Fibroblast of upper back skin (primary cell): Measurements from ENCODE around the gene SIGLEC9.

Experiments used
- DNase-seq: peaks from one replicate; pipeline ENCODE4 v3.0.0-alpha.2; 2013

Gene SIGLEC9

DNA sequence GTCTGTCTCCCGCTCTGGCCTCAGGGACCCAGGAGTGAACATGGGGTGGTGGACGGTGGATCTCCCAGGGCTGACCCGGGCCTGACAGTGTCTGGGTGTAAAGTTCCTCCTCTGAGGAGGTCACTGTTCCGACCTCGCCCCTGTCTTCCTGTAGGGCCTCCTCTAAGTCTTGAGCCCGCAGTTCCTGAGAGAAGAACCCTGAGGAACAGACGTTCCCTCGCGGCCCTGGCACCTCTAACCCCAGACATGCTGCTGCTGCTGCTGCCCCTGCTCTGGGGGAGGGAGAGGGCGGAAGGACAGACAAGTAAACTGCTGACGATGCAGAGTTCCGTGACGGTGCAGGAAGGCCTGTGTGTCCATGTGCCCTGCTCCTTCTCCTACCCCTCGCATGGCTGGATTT lies at the start of gene SIGLEC9:
SIGLEC9 (plus strand) TSS at position 178 of the 400 bp plus-strand sequence; CDS start at position 247, 69 bp downstream.
- DNase-seq: no peak

DNA sequence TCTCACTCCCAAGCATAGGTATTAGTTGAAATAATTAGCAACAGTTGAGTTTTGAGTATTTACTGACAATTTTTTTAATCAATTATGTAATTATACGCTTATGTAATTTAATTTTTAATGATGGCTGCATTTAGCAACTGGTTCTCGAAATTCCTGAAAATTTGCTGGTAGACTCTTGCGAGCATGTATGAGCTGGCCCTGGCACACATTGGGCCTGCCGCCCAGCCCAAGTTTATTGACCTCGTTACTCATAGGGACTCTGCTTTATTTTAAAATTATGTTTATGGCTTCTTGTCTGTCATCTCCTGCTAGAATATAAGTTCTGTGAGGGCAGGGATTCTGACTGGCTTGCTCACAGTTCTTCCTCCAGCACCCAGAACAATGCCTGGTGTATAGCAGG lies 48.7 kb upstream of the SIGLEC9 start:
- no peak for DNase-seq

DNA sequence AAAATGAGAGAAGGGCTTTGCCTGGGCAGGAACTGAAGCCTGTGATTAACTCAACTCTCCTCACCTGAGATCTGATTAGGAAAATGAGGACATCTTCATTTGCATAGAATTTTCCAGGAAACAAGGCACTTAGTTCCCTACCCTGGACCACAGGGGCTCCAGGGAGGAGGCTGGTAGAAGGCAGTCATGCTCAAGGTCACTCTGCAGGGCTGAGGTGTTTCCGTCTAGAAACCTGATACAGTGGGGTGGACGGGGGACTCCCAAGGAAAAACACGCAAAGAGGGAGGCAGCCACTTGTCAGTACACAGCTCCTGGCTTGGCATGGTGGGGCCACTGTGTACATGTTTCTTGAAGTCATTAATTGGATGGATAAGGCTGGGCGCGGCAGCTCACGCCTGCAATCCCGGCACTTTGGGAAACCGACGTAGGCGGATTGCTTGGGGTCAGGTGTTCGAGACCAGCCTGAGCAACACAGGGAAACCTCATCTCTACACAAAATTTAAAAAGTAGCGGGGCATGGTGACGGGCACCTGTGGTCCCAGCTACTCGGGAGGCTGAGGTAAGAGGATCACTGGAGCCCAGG lies 48.0 kb upstream of the SIGLEC9 start:
- no peak for DNase-seq

DNA sequence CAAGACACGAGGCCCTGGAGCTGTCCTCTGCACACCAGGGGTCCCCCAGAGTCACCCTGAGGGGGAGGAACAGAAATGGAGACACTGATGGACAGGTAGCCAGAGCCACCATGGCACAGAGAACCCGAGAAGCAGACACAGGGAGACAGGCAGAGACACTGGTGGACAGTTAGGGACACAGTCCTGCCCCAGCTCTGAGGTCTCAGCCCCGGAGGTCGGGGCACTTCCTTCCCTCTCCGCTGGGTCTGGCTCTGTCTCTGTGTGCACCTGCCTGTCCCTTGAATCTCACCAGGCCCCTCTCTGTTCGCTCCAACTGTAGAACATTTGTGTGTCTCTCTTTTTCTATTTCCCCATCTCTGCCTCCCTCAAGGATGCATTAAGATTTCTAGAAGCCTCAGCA lies 46.6 kb upstream of the SIGLEC9 start:
- DNase-seq: no peak

DNA sequence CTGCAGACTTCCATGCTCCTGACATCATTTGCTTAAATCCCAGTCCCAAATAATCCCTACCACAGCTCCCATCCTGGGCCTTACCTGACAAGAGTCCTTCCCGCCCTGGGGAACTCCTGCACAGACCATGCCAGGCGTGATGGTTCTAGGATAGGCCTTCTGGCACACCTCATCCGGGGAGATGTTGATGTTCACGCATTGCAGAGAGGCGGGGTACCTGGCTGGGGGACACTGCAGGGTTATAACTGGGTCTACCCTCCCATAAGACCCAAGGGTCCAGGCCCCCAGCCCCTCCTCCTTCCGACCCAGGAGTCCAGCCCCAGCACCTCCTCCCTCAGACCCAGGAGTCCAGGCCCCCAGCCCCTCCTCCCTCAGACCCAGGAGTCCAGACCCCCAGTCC lies 46.0 kb upstream of the SIGLEC9 start:
- no peak for DNase-seq

DNA sequence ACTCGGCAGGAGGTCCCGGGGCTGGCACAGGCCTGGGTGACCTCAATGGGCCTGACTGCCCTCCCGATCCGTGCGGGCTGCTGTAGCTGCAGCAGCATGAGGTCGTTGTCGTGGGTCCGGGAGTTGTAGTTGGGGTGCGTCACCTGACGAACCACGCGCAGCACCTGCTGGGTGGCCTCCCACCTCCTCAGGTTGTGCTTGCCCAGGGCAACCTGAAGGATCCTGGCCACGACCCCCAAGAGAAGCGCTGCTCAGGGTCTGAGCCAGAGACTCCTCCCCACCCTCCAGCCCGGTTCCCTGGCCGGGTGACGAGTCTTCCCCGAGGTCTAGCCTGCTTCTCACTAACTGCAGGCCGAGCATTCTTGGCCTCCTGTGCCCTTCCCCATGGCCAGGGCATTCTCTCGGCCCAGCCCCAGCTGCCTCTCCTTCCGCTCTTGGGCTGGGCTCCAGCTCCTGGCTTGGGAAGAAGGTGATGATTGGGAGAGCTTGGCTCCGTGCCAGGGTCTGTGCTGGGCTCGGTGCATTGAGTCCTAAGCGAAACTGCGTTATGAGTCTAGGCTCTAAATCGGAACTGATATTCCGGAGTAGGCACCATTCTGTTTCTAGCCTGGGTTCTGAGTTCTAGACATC lies 45.1 kb upstream of the SIGLEC9 start:
- no peak for DNase-seq

DNA sequence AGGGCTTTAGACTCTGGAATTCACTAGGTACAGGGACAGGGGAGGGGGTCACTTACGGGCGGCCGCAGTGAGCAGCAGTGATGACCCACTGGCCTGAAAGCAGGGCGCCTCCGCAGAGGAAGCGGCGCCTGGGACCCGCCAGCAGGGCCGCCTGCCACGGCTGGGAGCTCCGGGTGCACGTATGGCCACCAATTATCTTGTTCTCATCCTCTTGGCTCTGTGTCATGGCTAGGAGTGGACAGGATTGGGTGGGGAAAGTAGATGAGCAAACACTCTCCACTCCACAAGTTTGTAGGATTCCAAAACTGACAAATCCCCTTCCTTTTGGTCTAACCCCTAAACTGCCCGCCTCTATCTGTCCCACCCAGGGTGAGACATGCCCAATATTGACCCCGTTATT lies 43.2 kb upstream of the SIGLEC9 start:
- DNase-seq: no peak

DNA sequence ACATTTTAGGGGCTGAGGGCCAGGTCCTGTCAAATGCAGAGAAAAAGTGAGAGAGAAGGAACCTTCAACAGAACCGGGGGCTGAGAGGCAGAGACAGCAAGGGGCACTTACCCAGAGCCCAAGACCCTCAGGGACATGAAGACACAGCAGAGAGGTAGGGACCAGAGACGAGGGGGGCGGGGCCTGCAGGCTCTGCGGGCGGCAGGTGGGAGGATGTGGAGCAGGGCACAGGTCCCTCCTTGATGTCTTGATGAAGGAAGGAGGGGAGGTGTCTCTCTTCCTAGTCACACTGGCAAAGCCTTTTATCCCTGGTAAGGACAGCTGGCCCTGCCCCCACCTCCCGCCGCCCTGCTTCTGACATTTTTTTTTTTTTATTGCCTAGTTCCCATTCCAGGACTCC lies 42.1 kb upstream of the SIGLEC9 start, which contains the start of gene KLK14:
KLK14 (minus strand) TSS at position 277 of the 400 bp plus-strand sequence; CDS start at position 4, 273 bp downstream.
- no peak for DNase-seq

DNA sequence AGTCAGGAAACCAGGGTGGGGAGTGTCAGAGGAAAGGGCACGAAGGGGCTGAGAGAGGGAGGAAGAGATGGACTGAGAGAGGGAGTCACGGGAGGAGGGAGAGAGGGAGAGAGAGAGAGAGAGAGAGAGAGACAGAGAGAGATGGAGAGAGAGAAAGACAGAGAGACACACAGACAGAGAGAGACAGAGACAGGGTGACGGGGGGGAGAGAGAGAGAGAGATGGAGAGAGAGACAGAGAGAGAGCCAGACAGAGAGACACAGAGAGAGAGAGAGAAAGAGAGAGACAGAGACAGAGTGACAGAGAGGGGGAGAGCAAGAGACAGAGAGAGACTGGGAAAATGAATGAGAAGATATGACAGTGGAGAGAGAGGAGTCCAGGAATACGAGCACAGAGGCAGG lies 41.5 kb upstream of the SIGLEC9 start:
- no peak for DNase-seq

DNA sequence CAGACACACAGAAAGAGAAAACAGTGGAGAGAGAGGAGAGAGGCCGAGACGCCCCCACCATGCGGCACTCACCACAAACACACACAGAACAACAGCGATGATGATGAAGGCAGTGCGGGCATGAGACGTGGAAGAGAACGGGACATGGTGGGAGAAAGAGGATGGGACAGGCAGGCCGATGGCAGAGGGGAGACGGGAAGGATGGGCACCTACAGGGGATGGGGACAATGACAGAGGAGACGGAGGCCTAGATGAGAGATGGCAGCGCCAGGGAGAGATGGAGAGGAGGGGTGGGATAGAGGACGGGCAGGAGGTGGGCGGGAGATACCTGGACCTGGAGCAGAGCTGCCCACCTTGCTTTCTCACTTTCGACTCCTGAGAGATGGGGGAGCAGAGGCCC lies 40.9 kb upstream of the SIGLEC9 start:
- DNase-seq: no peak

DNA sequence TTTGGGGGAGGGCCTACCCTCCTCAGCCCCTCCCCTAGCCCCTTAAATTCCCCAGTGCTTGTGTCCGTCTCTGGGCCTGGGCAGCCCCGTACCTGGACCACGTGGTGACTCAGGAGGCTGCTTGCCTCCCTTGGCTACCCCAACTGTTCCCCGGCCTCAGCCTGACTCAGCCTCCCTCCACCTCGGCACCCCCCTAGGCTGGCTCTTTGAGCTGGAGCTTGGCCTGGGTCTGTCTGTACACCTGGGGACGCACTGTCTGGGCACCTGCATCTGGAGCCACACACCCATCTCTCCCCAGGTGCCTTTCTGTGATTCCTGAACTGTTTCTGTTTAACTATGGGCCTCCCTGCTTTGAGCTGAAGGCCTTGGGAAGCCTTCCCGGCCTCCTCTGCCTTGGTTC lies 40.2 kb upstream of the SIGLEC9 start:
- DNase-seq: no peak

DNA sequence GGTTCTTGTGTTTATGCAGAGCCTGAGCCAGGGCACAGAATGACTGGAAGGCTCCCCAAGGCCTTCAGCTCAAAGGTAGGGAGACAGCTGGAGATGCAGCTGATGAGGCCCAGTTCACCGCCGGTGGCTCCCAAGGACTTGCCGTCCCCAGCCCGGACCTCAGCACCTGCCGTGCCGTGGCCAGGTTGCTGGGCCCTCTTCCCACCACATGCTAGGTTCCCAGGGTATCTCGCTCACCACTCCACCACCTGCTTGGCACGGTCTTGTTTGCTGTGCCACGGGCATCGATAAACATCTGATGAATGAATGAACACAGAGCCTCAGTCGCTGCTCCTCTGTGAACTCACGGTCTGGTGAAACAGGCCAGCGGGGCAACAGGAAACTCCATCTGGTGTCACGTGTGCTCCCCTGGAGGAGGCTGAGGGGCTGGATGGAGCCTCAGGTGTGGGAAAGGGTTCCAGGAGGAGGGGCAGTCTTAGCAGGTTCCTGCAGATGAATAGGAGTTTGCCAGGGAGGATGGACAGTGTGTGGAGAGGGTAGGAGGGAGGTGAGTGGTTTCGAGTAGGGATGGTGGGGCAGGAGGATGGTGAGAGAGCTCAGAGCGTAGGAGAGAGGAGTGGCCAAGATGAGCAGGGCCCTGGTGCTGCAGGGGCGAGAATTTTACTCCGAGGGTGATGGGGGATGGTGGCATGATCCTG lies 38.4 kb upstream of the SIGLEC9 start:
- DNase-seq: no peak

DNA sequence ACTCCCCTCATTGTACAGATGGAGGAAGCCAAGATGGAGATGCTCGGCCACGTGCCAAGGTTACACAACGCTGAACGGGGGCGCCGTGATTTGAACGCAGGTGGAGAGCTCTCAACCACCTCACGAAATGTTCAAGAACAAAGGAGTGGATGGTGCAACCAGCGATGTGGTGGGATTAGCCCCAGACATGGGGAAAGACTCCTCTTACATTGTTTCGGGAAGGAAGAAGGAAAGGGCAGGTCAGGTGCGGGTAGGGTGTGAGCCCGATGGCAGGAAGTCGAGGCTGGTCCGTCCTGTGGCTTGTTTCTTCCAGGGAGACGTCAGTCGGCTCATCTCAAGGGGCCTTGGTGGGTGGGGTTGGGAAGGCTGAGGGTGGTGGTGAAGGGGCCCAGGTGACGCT lies 34.9 kb upstream of the SIGLEC9 start:
- no peak for DNase-seq

DNA sequence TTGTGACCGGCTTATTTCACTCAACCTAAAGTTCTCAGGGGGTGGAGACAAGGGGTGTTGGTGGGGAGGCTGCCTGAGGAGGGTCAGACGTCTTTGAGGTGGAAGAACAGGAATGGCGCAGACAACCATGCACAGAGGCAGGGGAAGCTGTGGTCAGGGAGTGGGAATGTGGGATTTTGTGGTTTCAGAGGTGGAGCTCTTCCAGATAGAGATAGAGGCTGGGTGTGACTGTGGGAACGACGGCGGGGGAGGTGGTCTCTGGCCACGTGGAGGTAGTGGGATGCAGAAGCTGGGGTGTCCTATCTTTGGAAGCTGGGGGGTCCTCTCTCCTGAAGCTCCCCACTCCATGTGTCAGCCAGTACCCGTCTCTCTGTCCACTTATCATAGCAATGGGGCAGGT lies 34.2 kb upstream of the SIGLEC9 start:
- DNase-seq: no peak

DNA sequence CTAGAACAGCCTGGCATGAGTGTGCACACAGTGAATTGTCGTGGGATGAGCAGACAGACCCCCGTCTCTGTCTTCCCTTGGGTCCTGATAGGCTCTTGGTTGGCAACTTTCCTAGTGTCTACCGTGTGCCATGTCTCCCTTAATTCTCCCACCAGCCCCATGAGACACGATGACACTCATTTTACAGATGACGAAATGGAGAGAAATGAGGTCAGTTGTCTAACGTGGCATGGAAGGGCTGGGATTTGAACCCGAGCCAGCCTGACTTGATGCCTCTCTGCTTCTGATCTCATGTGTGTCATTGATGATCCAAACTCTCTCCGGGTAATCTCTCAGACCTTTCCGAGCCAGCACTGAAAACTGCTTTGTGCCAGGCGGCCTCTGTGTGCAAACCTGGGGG lies 33.6 kb upstream of the SIGLEC9 start:
- no peak for DNase-seq

DNA sequence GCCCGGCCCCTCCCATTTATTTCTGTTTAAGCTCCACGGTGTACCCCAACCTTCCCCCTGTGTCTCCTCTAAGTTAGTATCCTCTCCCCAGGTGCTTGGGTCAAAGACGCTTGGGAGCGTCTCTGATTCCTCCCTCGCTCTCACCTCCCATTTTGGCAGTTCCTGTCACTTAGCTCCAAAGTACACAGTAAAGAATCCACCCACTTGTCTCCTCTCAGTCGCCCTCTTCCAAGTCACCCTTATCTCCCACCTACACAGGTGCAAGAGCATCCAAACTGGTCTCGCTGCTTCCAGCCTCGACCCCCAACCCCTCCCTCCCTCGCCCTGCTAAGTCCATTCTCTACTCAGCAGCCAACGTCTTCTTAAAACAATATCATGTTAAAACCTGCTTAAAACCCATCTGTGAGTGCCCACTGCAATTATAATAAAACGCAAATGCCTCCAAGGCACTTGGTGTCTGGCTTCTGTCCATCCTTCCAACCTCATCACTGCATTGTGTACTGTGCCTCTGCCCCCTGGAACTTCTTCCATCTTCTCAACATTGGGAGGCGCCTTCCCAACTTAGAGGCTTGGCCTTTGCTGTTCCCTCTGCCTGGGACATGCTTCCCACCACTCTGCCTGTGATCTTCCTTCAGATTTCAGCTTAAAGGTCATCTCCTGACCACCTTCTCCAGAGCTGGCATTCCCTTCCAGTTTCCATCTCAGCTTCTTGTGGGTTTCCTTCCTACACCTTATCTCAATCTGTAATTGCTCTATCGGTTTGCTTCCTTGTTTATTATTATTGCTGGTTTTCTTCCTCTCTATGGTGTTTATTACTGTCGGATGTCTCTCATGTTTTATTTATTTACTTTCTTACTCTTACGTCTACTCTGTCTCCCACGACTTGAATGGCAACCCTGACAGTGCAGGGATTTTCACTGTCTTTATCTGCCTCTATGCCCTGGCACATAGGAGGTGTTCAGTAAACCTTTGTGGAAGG lies 32.5 kb upstream of the SIGLEC9 start:
- no peak for DNase-seq

DNA sequence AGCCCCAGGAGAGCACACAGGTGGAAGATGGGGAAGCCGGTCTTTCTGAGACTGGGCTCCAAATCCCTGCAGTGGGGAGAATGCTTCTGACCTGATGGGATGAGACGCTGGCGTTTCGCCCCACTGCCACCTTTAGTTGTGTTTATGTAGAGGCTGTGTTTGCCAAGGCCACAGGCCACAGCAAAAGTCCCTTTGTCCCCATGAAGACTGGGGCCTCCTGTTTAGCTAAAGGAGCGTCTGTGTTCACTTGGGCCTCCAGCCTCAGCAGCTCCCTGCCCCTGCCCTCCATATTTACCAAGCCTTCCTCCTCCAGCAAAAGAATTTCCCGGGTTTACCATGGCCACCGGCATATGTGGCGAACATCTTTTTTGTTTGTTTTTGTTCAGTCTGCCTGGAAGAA lies 31.6 kb upstream of the SIGLEC9 start:
- DNase-seq: no peak

DNA sequence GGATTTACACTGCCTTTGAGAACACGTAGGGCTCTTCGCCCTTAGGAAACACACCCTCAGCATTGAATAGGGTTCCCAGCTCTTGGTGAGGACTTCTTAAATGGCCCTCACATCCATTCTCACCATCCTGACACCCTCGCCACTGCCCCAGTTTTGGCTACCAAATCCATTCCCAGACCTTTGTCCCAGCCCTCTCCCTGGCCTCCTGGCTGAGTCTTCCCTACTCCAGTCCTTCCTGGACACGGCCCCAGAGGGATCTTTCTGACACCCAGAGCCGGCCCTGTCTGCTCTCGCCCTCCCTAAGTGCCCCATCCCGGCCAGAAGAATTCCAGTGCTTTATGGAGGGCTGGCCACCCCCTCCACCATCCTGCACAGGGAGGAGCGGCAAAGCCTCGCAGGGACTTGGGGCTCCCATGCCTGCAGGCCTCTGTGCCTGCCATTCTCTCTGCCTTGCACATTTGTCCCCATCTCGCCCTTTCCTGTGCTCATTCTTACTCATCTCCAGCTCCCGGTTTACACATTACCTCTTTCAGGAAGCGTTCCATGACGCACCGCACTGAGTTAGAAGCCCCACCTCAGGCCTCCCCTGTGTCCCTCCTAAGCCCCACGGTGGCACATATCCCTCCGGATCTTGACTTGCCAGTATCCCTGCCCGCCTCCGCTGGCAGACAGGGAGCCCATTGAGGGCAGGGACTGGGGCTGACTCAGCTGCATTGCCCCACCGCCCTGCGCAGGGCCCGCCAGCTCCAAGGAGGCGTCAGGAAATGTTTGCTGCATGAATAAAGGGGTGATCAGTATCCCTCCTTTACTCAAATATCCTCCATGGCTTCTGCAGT lies 31.0 kb upstream of the SIGLEC9 start:
- DNase-seq: no peak

DNA sequence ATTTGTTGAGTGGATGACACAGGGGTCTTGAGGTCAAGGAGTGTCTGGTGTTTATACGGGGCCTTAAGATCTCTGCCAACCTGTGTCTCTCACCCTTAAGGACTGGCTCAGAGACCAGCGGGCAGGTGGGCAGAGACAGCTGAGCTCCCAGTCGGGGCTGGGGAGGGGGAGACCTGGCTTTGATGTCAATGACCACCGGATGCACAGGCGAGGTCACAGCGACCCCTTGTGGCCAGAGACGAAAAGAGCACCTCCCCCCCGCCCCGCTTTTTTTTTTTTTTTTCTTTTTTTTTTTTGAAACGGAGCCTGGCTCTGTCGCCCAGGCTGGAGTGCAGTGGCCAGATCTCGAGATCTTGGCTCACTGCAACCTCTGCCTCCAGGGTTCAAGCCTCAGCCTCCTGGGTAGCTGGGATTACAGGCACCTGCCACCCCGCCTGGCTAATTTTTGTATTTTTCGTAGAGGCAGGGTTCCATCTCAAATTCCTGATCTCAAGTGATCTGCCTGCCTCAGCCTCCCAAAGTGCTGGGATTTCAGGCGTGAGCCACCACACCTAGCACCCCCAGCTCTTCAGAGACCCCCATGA lies 29.9 kb upstream of the SIGLEC9 start:
- no peak for DNase-seq

DNA sequence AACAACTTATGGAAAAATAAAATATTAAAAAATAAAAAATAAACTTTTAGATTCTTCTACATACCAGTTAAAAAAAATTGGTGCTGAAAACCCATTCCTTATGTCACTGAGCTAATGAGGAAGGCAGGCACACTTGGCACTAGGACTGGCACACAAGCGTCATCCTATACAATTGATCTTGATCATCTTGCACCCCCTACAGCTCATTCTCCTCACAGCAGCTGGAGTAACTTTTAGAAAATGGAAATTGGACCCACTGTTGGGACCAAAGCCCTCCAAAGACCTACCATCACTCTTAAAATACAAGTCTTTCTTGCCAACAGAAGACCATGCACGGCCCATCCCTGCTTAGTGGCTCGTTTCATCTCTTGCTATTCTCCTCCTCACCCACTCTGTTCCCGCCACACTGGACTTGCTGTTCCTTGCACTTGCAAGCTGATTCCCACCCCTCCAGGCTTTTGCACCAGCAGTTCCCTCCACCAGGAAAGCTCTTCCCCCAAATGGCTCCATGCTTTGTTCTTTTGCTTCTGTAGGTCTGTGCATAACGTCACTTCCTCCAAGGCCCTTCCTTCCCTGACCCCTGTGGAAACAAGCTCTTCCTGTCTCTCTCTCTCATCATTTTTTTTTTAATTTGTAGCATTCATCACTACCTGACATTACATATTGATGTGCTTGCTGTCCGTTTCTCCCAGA lies 28.1 kb upstream of the SIGLEC9 start:
- no peak for DNase-seq

DNA sequence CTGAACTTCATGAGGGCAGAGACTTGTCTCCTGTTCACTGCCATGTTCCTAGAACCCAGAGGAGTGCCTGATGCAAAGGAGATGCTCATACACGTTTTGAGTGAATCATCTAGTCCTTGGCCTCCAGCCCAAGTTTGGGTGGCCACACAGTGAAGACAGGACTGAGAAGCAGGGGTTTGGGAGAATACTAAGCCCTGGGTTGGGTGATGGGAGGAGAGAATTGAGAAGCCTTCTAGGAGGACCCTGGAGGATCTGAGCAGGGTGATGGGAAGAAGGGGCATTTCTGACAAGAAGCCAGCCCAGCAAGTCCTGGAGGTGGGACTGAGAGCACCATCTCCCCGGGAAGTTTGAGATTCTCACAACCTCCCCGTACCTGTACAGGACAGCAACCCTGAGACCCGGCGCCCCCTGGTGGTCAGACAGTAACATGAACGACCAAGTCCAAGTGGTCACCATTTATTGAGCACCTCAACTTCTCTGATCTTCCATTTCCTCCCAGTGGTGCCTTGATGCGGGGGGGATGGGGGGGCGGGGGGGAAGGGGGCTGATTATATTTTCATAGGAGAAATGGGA lies 27.5 kb upstream of the SIGLEC9 start:
- peak; percentile 71 for DNase-seq
